ENCODE results near the gene POLR2H.

Gene POLR2H

GRCh38 chr3:184387174-184387714 lies 25.7 kb downstream of the POLR2H start:
- DNase-seq (ENCODE audit: low read depth in 2 of 2): no peak
- no peak overlapping the region for H3K4me3 ChIP-seq (replicated peaks in 1 of 2; ENCODE audit: low read depth in 2 of 2, low read length in 2 of 2)
- no peak for TF ChIP-seq CTCF (IDR thresholded peaks at IDR 0.05; ENCODE audit: low read depth, low read length)

GRCh38 chr3:184388164-184388935 lies 26.8 kb downstream of the POLR2H start:
- no peak for DNase-seq (ENCODE audit: low read depth in 2 of 2)
- no peak for TF ChIP-seq CTCF (IDR thresholded peaks at IDR 0.05; ENCODE audit: low read depth, low read length)
- H3K4me3 ChIP-seq (replicated peaks in 1 of 2; ENCODE audit: low read depth in 2 of 2, low read length in 2 of 2): no peak overlapping the region

GRCh38 chr3:184388936-184389230 lies 27.4 kb downstream of the POLR2H start:
- H3K4me3 ChIP-seq (replicated peaks in 1 of 2; ENCODE audit: low read depth in 2 of 2, low read length in 2 of 2): no peak overlapping the region
- TF ChIP-seq CTCF (IDR thresholded peaks at IDR 0.05; ENCODE audit: low read depth, low read length): no peak
- DNase-seq (ENCODE audit: low read depth in 2 of 2): no peak

GRCh38 chr3:184389384-184389783 lies 27.9 kb downstream of the POLR2H start:
- DNase-seq (ENCODE audit: low read depth in 2 of 2): no peak
- TF ChIP-seq CTCF (IDR thresholded peaks at IDR 0.05; ENCODE audit: low read depth, low read length): no peak
- H3K4me3 ChIP-seq (replicated peaks in 1 of 2; ENCODE audit: low read depth in 2 of 2, low read length in 2 of 2): no peak overlapping the region

GRCh38 chr3:184389935-184390528 lies 28.5 kb downstream of the POLR2H start:
- no peak overlapping the region for H3K4me3 ChIP-seq (replicated peaks in 1 of 2; ENCODE audit: low read depth in 2 of 2, low read length in 2 of 2)
- no peak for TF ChIP-seq CTCF (IDR thresholded peaks at IDR 0.05; ENCODE audit: low read depth, low read length)
- no peak for DNase-seq (ENCODE audit: low read depth in 2 of 2)

- H3K4me3 ChIP-seq (replicated peaks in 1 of 2; ENCODE audit: low read depth in 2 of 2, low read length in 2 of 2): no peak overlapping the region
- TF ChIP-seq CTCF (IDR thresholded peaks at IDR 0.05; ENCODE audit: low read depth, low read length): no peak
- DNase-seq (ENCODE audit: low read depth in 2 of 2): no peak
These were observed 29.8 kb downstream of the POLR2H start for GRCh38 chr3:184391266-184391665.
